G401 (cell line): Measurements from ENCODE around the gene MALRD1. TPM values are rescaled to one million over a fixed set of nuclear protein-coding genes. Genes with fewer than 3 reads are reported as not detected.

Experiments used
- DNase-seq: peaks from one replicate; pipeline ENCODE4 v3.0.0-alpha.2; 2015; ENCODE audit warnings: low spot score
- in situ Hi-C: cut with HindIII; loops from 2 replicates; pipeline ENCODE4 v1.10.0; 2016; ENCODE audit warnings: low sequenced_read_pairs, mixed read lengths
- total RNA-seq: library from RNA; depleted of rRNA; stranded (reverse); fragments of >200 nt; shearing (Covaris generic); gene quantifications from 2 replicates; pipeline ENCODE4 v1.2.3, GENCODE V29; 2014

MALRD1 gene
- total RNA-seq, 1 experiment from 2014 or later, result not detected

DNA sequence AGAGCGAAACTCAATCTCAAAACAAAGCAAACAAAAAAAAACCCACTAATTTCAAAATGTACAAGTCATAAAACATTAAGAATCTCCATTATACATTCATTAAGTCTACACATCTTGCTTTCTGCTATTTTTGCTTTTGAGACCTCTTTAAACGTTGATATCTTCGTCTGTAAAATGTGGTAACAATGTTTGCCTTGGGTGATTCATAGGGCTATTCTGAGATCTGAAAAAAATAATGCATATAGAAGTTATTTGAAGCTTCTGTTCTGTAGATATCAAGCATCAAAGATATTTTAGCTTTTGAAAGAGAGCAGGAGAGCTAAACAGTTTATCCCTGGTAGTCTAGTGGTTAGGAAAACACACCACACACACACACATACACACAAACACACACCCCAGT, 609.5 kb downstream of the MALRD1 start:
- no peak for DNase-seq
- in situ Hi-C loops, result no loop called here

DNA sequence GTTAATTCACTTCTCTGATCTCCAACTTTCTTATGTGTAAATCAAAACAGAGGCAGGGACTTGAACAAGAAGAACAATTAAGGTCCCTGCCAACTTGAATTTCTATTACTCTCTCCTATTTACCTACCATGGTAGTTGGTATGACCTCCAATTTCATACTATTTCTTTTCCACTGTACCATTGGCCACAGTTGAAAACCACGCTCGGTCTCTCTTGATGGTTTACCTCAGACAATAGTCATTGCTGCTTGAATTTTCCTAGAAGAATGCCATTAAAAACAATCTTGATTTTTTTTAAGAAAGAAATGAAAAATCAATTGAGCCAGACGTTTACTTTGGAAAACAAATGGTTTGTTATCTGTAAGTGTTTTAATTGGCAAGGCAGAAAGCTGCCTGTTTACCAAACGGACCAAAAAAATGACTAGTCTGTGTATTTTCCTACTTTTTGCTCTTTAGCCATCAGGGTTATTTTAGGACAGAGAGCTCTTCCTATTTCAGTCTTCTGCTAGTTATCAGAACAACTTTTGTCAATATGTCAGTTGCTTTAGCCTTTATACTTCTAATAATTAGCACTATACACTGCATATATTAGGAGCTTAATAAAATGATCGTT, 610.1 kb downstream of the MALRD1 start:
- in situ Hi-C loops, result no loop called here
- DNase-seq, result no peak

DNA sequence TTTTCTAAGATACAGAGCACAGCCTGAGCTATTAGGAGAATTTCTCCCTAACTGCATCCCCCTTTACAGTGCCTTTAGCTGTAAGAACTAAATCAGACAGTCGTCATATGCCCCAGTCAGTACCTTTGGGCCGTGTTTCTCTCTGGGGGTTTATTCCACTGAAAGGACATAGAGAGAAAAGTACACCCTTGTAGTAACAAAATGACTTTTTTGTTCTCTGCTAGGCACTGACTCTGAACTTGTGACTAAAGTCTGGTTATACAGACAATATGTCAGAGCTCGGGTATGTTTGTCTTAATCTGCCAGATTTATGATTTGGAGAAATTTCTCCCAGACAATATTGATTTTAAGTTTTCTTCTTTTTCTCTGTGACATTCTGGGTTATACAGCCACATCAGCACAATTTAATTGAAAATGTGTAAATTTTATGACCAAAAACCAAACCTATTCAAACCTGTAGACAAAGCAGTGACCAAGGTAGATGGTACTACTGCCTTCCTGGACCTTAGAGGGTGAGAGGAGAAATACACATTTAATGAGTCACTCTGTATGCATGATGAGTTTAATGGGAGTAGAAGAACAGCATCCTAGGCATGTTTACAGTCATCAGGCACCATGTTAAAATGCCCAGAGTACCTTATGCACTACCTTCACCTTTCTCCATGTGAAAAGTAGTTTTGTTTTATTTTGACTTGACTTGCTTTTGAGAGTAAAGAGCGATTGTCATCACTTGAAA, 611.5 kb downstream of the MALRD1 start:
- no peak for DNase-seq

DNA sequence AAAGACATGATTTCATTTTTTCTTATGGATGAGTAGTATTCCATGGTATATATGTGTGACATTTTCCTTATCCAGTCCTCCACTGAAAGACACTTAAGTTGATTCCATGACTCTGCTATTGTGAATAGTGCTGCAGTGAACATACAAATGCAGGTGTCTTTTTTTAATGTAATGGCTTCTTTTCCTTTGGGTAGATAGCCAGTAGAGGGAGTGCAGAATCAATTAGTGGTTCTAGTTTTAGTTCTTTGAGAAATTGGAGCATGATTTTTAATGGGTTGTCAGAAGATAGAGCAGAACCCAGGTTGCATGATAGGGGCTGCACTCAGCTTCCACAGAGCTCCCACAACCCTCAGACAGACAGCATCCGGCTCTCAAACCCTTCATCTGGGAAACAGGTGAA, 614.7 kb downstream of the MALRD1 start:
- DNase-seq, result no peak
- in situ Hi-C loops, result no loop called here

More for the DNA sequence above, 611.5 kb downstream of the MALRD1 start:
- in situ Hi-C loops, result no loop called here

DNA sequence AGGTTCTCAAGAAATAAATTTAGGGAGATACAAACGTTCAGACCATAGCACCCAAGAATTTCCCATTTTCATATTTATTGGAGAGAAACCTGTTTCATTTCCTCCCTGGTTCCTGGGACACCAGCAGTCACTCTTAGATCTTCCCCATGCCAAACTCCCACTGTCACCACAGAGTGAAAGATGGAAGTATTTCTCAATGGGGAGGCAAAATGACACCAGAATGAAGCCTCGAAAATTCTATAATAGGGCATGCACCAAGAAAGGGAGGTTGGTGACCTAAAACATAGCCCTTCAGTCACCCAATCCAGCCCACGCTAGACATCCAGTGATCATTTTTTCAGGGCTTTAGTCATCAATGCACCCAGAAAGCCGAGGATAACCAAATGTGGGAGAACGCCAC, 619.5 kb downstream of the MALRD1 start:
- no peak for DNase-seq
- in situ Hi-C loops, result no loop called here

DNA sequence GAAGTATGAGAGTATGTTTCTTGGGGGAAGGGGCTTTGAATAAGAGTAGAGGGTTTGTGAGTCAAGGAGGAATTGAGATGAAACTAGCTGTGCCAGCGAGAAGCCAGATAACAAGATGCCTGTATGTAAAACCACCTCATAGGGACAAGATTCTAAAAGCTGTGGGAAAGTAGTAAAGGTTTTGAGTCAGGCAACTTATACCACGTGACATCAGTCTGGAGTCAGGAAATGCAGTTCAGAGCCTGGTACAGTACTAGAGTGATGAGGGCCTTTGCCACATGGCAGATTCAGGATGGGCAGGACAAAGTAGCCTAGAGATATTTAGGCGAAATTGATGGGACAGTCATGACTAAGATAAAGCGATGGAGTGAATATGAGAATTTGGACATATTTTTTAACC, 627.5 kb downstream of the MALRD1 start:
- no peak for DNase-seq
- in situ Hi-C loops, result no loop called here

DNA sequence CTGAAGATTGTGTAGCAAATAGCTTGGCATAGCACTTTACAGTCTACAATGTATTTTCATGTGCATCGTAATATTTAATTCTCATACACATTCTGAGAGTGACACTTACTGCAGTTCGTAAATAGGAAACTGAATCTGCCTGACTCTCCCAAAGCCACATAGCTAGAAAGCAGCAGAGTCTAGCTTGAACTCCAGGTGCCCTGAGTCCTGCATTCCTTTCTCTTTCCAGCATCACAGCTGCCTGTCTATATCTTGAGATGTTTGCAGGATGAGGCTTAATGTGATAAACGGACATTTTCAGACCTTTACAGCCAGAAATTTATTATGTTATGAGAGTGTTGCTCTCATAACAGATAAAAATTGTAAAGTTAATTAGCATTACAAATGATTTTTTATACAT, 634.8 kb downstream of the MALRD1 start:
- in situ Hi-C loops, result no loop called here

DNA sequence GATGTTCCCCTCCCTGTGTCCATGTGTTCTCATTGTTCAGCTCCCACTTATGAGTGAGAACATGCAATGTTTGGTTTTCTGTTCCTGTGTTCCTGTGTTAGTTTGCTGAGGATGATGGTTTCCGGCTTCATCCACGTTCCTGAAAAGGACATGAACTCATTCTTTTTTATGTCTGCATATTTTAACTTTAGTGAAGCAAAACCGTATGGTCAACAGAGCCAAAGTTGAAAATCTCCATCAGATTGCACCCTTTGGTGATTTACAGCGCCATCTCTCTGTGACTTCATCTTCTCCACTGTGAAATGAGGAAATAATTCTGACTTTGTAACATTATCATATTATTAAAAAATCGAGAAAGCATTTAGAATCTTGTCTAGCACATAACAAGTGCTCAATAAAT, 635.4 kb downstream of the MALRD1 start:
- no peak for DNase-seq
- in situ Hi-C loops, result no loop called here

More for the DNA sequence above, 634.8 kb downstream of the MALRD1 start:
- no peak for DNase-seq

DNA sequence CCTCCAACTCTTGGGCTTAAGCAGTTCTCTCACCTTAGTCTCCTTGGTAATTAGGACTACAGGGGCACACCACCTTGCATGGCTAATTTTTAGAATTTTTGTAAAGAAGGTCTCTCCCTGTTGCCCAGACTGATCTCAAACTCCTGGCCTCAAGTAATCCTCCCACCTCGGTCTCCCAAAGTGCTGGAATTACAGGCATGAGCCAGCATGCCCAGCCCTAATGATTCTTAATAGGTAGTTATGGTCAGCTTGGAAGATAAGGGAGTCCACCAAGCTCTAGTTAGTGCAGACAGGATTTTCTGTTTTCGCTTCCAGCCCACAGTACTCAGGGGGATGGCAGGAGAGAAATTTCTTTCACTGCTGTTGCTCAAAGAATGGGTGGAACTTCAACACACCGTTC, 639.7 kb downstream of the MALRD1 start:
- in situ Hi-C loops, result no loop called here
- no peak for DNase-seq

DNA sequence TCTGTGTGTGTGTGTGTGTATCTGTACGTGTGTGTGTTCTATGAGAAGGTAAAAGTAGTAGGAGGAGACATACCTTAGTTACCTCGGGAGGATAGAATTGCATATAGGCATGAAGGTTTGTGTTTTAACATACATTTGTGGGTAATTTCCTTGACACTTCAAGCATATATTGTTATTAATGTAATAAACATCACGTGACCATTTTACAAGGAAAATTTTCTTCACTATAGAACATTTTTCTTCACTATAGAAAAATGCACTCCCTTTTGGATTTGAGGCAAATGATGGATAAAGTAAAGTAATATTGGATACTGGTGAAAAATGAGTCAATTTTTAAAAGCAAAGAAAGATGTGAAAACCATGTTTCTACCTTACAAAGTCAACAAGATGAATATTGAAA, 640.6 kb downstream of the MALRD1 start:
- no peak for DNase-seq
- in situ Hi-C loops, result no loop called here

DNA sequence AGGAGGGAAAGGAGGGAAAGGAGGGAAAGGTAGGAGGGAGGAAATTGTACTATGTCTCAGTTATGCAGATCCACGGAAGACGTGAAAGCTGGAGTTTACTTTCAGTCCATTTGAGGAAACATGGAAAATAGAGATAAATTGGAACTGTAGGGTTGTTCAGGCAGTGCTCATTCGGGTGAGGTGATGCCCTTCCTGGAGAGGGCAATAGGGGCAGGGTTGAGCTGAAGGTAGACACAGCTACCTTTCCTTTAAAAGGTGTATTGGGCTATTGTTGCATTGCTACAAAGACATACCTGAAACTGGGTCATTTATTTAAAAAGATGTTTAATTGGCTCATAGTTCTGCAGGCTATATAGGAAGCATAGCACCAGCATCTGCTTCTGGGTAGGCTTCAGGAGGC, 650.7 kb downstream of the MALRD1 start:
- DNase-seq, result no peak
- in situ Hi-C loops, result no loop called here

DNA sequence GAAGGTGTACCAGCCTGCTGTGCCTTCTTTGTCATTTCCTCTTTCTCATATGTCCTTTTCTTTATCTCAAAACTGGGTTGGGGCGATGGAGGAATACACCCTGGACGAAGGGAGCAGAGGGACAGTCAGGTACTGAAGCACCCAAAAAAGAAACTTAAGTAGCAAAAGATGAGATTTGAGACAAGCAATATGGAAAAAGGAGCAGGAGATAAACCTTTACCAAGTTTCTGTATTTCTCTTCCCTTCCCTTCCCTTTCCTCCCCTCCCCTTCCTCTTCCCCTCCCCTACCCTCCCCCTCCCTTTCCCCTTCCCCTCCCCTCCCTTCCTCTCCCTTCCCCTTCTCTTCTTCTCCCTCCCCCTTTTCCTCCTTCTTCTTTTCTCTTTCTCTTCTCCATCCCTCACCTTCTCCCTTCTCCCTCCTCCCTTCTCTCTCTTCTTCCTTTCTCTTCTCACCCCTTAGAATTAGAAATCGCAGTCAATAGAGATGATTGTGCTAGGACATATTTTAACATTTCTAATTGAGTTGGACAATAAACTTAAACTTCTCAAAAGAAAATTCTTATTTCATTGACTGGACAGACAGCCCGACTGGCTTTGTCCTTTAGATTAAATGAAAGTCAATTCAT, 652.9 kb downstream of the MALRD1 start:
- in situ Hi-C loops, result no loop called here
- DNase-seq, result no peak

DNA sequence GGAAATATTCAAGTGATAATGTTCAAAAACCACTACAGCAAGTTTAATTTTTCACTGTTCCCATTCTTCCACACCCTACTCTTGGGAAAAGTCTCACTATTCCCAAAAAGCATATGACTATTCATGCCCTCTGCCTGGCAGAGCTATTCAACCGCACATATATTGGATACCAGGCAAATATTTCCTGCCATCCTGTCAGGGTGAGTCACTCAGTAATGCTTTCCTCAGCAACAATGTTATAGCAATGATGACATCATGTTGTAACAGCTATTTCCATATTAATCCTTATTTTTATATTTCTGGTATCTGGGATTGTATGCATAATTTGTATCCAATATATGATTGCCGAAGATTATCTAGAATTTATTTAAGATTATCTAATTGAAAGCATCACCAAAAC, 653.6 kb downstream of the MALRD1 start:
- DNase-seq, result no peak
- in situ Hi-C loops, result no loop called here

DNA sequence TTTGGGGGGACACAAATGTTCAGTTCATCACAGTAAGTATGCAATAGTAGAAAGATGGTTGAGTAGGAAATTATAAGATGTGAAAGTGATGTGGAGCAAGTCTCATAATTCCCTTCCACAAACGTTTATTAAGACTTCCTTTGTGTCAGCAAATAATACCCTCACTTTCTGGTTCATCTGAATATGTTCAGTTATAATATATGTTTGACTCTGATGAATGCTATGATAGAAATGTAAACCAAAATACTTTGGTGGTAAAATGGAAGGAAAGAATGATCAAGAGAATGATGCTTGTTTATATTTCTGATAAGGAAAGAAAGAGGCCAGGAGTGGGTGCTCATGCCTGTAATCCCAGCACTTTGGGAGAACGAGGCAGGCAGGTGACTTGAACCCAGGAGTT, 655.9 kb downstream of the MALRD1 start:
- in situ Hi-C loops, result no loop called here
- no peak for DNase-seq

DNA sequence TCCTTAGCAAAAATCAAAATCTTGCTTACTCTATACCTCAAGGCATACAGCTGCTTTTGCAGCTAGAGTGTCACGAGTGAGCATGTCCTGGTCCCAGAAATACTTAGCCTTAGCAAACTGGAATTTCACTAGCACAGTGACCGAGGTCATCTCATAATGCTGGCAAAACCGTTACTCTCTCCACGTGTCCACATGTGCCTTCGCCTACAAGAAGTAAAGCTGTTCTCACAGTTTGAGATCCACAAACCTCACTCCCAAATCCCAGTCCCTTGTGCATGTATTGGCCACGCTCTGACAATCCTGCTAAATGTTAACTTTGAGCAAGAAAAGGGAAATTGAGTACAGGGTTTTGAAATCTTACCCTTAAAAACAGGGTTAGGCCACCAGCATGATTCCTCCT, 656.6 kb downstream of the MALRD1 start:
- no peak for DNase-seq
- in situ Hi-C loops, result no loop called here

DNA sequence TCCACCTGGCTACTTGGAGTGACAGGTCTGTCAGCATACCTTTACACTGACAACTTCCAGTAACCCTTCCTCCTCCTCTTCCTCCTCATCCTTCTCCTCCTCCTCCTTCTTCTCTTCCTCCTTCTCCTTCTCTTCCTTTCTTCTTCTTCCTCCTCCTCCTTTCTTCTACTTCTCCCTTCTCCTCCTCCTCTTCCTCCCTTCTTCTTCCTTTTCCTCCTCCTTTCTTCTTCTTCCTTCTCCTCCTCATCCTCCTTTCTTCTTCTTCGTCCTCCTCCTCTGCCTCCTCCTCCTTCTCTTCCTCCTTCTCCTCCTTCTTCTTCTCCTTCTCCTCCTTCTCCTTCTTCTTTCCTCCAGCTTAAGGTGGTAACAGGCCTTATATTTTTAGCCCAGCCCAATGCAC, 658.3 kb downstream of the MALRD1 start:
- no peak for DNase-seq
- in situ Hi-C loops, result no loop called here

DNA sequence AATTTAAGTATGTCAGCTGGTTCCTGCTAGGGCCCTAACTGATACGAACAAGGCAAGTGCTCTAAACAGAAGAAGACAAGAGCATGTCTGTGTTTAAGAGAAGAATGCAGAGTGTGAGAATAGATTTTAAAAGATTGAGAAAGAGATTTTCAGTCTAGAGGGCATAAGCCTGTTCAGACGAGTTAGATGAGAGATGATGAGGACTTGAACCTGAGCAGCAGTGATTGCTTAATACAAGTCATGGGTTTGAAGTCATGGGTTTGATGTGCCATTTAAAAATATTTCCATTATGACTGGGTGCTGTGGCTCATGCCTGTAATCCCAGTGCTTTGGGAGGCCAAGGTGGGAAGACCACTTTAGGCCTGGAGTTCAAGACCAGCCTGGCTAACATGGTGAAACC, 658.8 kb downstream of the MALRD1 start:
- in situ Hi-C loops, result no loop called here
- DNase-seq, result no peak

DNA sequence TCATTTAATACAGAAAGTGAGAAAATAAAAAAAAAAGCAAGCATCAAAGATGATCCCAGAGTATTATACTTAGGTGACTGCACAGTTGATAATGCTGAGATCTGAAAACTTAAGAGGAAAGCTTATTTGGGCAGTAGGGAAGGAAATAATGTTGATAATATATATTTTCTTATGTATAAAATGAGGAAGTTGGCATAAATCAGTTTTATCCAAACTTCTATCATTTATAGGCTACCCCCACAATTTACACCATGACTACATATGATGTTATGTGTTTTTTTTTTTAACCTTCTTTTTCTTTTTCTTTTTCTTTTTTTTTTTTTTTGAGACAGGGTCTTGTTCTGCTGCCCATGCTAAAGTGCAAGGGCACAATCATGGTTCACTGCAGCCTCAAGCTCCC, 659.4 kb downstream of the MALRD1 start:
- DNase-seq, result no peak
- in situ Hi-C loops, result no loop called here

DNA sequence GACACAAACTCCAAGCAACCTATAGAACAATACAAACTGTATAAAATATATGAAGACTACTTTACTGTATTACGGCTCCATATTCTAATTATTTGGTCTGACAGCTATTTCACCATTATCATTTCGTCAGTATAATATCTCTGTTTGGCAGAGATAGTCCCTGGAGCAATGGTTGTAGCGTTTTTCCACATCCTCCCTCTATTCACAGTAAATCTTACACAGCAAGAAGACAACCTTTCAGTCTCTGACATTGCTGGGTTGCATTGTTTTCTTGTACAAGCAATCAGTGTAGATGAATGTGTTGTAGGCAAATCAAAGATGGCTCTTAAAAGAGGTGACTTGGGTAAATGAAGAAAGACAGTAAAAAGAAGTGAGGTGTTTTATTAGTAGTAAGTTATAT, 662.0 kb downstream of the MALRD1 start:
- no peak for DNase-seq
- in situ Hi-C loops, result no loop called here

DNA sequence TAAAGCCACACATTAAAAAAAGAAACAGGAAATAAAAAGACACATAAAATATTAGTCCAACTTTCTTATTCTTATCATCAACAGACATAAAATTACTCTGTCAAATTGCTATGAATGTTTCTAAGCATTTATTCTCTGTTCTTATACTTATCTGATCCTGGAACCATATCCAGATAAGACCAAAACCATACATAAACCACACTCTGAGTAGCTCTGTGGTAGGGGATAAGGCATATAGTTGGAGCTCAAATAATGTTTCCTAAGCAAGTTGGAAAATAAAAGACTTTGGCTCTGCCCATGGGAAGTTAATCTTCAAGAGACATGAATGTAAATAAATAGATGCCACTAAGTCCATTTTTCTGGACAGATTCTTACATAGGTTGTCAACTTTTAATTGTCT, 664.6 kb downstream of the MALRD1 start:
- DNase-seq, result no peak
- in situ Hi-C loops, result no loop called here
